HG03575 (cell line): ENCODE measurements around the gene XNDC1N.
"Not testable (repeated sequence)": the region's sequence is repeated elsewhere in the genome, so short reads cannot be mapped to it uniquely, and the experiment has no call there.

Source experiments
- ATAC-seq: cut with Tn5 transposase; IDR thresholded peaks from one replicate; pipeline ENCODE4 v1.9.1; 2021; ENCODE audit not compliant: unreplicated experiment, insufficient number of reproducible peaks, low FRiP score; ENCODE audit errors: extremely low read depth

Gene XNDC1N

GRCh38 chr11:71885806-71886205 lies 42.6 kb downstream of the XNDC1N start:
- not testable (repeated sequence) for ATAC-seq
